ENCODE results near the gene SNAPC1.

SNAPC1 gene

GRCh38 chr14:61838661-61839245, 76.5 kb downstream of the SNAPC1 start:
- DNase-seq (ENCODE audit: low spot score) = no peak
- TF ChIP-seq CTCF (IDR thresholded peaks at IDR 0.05; ENCODE audit: borderline replicate concordance, control extremely low read depth, extremely low read depth, insufficient read depth, missing control alignments) = no peak
- in situ Hi-C loops (cut with MboI; ENCODE audit: low sequenced_read_pairs, unreplicated experiment) = loop anchor here (5.0 to 25.0 kb wide), 2 partner anchors 381 to 551 kb away; partner anchors contain the start of gene TMEM30B

- in situ Hi-C loops (cut with MboI; ENCODE audit: low sequenced_read_pairs, unreplicated experiment) = loop anchor here (5.0 to 25.0 kb wide), 2 partner anchors 382 to 552 kb away; partner anchors contain the start of gene TMEM30B
- DNase-seq (ENCODE audit: low spot score) = no peak
These were observed 77.3 kb downstream of the SNAPC1 start for GRCh38 chr14:61839507-61839906.

GRCh38 chr14:61841145-61841544, 78.9 kb downstream of the SNAPC1 start:
- DNase-seq (ENCODE audit: low spot score) = no peak
- TF ChIP-seq CTCF (IDR thresholded peaks at IDR 0.05; ENCODE audit: borderline replicate concordance, control extremely low read depth, extremely low read depth, insufficient read depth, missing control alignments) = no peak
- in situ Hi-C loops (cut with MboI; ENCODE audit: low sequenced_read_pairs, unreplicated experiment) = loop anchor here (25.0 kb wide), 1 partner anchor 554 kb away; the partner anchor contains the start of gene TMEM30B

More at GRCh38 chr14:61839507-61839906, 77.3 kb downstream of the SNAPC1 start:
- no peak for TF ChIP-seq CTCF (IDR thresholded peaks at IDR 0.05; ENCODE audit: borderline replicate concordance, control extremely low read depth, extremely low read depth, insufficient read depth, missing control alignments)
